MM.1S (cell line): Measurements from ENCODE around the gene GDNF.

Experiments
- DNase-seq: peaks from one replicate; pipeline ENCODE4 v3.0.0-alpha.2; 2015
- H2AFZ ChIP-seq: fragments of 300-600 bp; sonication (generic); 2 replicates; pipeline ENCODE4 v1.6.0; 2016; ENCODE audit warnings: antibody characterized with exemption, low read length
- H3F3A ChIP-seq: fragments of 300-600 bp; sonication (generic); 2 replicates; pipeline ENCODE4 v1.6.1; 2016; ENCODE audit warnings: mild to moderate bottlenecking, antibody characterized with exemption, low read length, moderate library complexity, mixed read lengths; ENCODE audit not compliant: insufficient read depth
- H3K27ac ChIP-seq: fragments of 300-600 bp; sonication (generic); 2 replicates; pipeline ENCODE4 v1.5.1; 2016; ENCODE audit warnings: mild to moderate bottlenecking, low read length
- H3K27me3 ChIP-seq: fragments of 300-600 bp; sonication (generic); replicated peaks from 2 replicates; pipeline ENCODE4 v1.6.0; 2016; ENCODE audit warnings: low read length; ENCODE audit not compliant: insufficient read depth
- H3K36me3 ChIP-seq: fragments of 300-600 bp; sonication (generic); replicated peaks from 2 replicates; pipeline ENCODE4 v1.6.1; 2016; ENCODE audit warnings: mild to moderate bottlenecking, low read length, mixed read lengths; ENCODE audit not compliant: insufficient read depth
- H3K4me1 ChIP-seq: fragments of 300-600 bp; sonication (generic); 2 replicates; pipeline ENCODE4 v1.6.1; 2016; ENCODE audit warnings: low read length, mixed read lengths
- H3K4me2 ChIP-seq: fragments of 300-600 bp; sonication (generic); 2 replicates; pipeline ENCODE4 v1.6.0; 2016; ENCODE audit warnings: low read depth, low read length
- H3K4me3 ChIP-seq: fragments of 300-600 bp; sonication (generic); 2 replicates; pipeline ENCODE4 v1.5.1; 2016; ENCODE audit warnings: low read length, mixed read lengths
- H3K79me2 ChIP-seq: fragments of 300-600 bp; sonication (generic); 2 replicates; pipeline ENCODE4 v1.6.1; 2016; ENCODE audit warnings: mixed run types, low read length, mixed read lengths
- H3K9ac ChIP-seq: fragments of 300-600 bp; sonication (generic); 2 replicates; pipeline ENCODE4 v1.6.1; 2016; ENCODE audit warnings: low read length, mixed read lengths
- H3K9me2 ChIP-seq: fragments of 300-600 bp; sonication (generic); replicated peaks from 2 replicates; pipeline ENCODE4 v1.6.1; 2016; ENCODE audit warnings: mild to moderate bottlenecking, low read length, mixed read lengths; ENCODE audit not compliant: insufficient read depth
- H3K9me3 ChIP-seq: fragments of 300-600 bp; sonication (generic); replicated peaks from 2 replicates; pipeline ENCODE4 v1.6.1; 2016; ENCODE audit warnings: mild to moderate bottlenecking, low read length, mixed read lengths; ENCODE audit not compliant: insufficient read depth
- H4K20me1 ChIP-seq: fragments of 300-600 bp; sonication (generic); 2 replicates; pipeline ENCODE4 v1.6.1; 2016; ENCODE audit warnings: mild to moderate bottlenecking, low read length, moderate library complexity, mixed read lengths; ENCODE audit not compliant: insufficient read depth
- EZH2 ChIP-seq: fragments of 300-600 bp; sonication (generic); optimal IDR thresholded peaks from 2 replicates; pipeline ENCODE3; 2017; ENCODE audit warnings: low read depth, mild to moderate bottlenecking, antibody characterized with exemption, low read length, mixed read lengths
- EZH2phosphoT487 ChIP-seq: fragments of 300-600 bp; sonication (generic); IDR thresholded peaks from 2 replicates; pipeline ENCODE4 v1.6.1; 2018; ENCODE audit warnings: antibody characterized with exemption, low read length
- TF ChIP-seq, protein P1 (sequence below): fragments of 300-600 bp; sonication (generic); IDR thresholded peaks from 2 replicates; pipeline ENCODE4 v1.5.1; 2016; ENCODE audit warnings: antibody characterized with exemption, low read length, mixed read lengths

GDNF gene

DNA sequence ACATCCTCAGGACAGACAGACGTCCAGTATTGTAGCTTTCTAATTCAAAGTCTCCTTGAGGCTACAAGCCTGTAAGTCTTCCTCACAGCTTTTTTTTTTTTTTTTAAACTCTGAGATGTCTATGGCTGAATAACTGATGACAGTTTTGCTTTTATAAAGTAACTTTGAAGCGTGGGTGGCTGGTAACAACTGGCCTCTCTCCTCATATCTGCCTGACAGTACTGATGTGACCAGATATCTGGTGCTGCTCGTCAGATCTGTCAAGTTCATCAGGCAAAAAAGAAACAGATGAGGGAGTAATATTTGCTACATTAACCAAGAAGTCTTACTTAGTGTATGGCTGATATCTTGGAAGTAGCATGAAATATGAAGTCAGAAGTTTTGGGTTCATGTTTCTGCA, 72.6 kb downstream of the GDNF start:
- Histone ChIP-seq H3K9me2 (no peaks in the 10 kb centered on the region), H3K4me2 (no peak overlapping the region), H3K4me1 (no peaks in the 10 kb centered on the region), H3K4me3 (no peak overlapping the region), H3F3A (no peaks in the 10 kb centered on the region), H3K27ac (no peak overlapping the region), H3K27me3 (no peaks in the 10 kb centered on the region), H3K79me2 (no peaks in the 10 kb centered on the region), H3K9me3 (no peaks in the 10 kb centered on the region), H3K9ac (no peak overlapping the region), H4K20me1 (no peaks in the 10 kb centered on the region), H3K36me3 (no peaks in the 10 kb centered on the region), H2AFZ (no peak overlapping the region)
- TF ChIP-seq, protein P1, sequence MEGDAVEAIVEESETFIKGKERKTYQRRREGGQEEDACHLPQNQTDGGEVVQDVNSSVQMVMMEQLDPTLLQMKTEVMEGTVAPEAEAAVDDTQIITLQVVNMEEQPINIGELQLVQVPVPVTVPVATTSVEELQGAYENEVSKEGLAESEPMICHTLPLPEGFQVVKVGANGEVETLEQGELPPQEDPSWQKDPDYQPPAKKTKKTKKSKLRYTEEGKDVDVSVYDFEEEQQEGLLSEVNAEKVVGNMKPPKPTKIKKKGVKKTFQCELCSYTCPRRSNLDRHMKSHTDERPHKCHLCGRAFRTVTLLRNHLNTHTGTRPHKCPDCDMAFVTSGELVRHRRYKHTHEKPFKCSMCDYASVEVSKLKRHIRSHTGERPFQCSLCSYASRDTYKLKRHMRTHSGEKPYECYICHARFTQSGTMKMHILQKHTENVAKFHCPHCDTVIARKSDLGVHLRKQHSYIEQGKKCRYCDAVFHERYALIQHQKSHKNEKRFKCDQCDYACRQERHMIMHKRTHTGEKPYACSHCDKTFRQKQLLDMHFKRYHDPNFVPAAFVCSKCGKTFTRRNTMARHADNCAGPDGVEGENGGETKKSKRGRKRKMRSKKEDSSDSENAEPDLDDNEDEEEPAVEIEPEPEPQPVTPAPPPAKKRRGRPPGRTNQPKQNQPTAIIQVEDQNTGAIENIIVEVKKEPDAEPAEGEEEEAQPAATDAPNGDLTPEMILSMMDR: no peak
- TF ChIP-seq EZH2 (no peak), EZH2phosphoT487 (no peak)
- no peak for DNase-seq
